GM19372 (cell line): ENCODE data around the gene NT5DC1.

Source experiments
- ATAC-seq: cut with Tn5 transposase; IDR thresholded peaks from one replicate; pipeline ENCODE4 v1.9.1; 2021; ENCODE audit warnings: mild to moderate bottlenecking, low read depth, moderate library complexity; ENCODE audit not compliant: unreplicated experiment

The NT5DC1 gene

DNA sequence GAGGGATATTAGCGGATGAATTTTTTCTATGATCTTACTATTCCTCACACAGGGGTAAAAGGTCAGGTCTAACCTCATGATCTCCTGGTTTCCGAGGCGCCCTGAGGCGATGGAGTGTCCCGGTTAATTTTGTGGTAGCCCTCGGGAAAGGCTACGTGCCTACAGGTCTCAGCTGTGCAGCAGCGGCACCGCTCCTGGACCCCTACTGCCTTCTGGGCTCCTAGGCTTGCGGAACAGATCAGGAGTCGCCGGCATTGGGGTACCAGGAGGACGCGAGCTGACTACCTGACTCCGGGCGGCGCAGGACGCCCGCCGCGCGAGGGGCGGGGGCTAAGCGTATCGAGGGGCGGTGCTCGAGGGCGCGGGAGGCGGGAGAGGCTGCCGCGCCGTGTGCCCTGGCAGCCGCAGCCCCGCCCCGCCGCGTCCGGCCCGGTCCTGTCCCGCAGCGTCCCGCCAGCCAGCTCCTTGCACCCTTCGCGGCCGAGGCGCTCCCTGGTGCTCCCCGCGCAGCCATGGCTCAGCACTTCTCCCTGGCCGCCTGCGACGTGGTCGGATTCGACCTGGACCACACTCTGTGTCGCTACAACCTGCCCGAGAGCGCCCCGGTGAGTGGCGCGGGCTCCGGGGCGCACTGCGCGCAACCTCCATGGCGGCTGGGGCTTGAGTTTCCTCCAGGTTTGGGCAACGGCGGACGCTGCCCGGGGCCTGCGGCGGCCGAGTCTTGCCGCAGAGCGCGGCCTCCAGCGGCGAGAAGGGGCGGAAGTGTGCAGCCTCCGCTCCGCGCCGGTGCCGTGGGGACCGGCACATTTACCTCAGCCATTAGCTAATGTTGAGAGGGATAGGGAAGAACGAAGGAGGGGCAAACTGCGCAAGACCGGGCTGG, at the start of gene NT5DC1:
NT5DC1 (plus strand) TSS at position 435 of the 883 bp plus-strand sequence; CDS start at position 513, 78 bp downstream.
- peak; percentile 86 for ATAC-seq

GRCh38 chr6:116051244-116051643, 49.4 kb upstream of the NT5DC1 start:
- ATAC-seq, result no peak

GRCh38 chr6:116055513-116055912, 45.1 kb upstream of the NT5DC1 start:
- no peak for ATAC-seq

DNA sequence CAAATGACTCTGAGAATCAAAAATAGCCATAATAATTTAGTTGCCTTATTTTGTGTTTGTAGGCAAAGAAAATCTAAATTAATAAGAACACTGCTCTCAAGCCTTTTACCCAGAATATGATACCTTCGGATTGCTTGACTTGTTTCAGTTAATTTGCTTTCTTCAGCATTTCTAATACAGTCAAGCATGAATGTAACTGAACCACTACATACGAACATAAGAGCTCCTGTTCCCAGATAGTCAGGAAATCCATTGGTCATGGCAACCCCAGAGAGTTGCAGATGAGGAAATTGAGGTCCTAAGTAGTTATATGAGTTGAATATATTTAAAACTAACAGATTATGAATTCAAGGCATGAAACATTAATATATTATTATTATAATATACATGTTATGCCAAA, 42.9 kb upstream of the NT5DC1 start:
- no peak for ATAC-seq

DNA sequence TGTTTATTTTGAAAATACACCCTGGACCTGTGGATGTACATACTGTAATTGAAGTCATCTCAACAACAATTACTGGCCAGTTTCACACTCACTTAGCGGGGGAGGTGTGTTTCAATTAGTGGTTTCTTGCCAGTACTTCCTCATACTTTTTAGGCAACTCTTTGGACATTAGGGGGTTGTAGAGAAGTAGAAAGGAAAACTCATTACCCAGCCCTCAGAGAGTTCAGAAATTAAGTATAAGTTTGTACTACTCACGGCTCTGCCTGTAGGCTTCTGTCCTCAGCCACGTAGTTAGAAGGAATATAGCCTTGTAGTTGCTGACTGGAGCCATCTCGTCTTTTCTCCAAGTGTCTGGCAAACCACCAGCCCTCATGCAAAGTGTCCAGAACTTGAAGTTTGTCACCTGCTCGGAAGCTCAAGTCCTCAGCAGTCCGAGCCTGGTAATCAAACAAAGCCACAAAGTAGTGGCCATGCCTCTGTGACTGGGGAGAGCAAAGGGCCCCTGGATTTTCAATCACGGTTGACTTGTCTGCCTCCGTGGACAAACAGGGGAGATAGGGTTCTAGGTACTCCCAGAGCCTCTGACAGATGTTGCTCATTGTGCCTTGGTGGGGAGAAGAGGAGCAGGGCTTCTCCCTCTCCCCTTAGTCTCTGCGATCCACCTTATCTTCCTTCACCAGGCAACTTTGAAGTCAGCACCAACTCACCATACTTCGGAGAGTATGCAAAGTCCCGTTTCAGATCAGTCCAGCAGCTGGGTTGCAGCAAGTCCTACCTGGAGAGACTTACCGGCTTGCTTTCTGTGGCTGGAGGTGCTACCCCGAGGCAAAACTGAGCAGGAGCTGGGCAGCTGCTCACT, 40.7 kb upstream of the NT5DC1 start:
- peak; percentile 75 for ATAC-seq

DNA sequence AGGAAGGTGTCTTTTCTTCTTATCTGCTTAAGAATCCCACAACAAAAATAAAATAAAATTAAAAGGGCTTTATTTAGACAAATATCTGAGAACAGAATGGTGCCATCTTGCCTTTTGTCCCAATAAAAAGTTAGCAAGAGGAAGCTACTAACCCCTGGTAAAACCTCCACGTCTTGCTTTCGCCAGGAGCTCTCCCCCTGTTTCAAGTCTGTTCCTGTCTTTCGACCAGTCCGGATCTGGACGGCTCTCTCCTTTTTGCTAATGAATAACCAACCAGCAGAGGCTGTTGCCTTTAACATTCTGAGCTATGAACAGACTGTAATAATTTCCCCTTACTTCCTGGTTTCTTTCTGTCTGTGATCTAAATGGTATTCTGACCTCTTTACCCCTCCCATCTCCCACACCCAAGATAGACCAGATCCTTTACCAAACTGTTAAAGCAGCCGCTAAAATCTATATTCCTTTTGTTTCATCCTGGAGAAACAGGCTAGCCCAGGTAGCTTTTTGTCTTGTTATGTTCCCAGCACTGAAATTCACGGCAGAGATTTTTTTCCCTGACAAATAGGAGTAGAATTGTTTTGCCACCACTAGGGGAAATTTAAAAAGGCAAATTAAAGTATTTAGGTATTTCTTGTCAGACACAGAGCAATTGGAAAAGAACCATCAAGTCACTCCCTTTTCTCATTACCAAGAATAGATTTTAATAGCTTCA, 39.9 kb upstream of the NT5DC1 start, which contains the start of gene FRK:
FRK (minus strand) TSS at position 320 of the 712 bp plus-strand sequence. CDS start 580 bp downstream, outside the sequence.
- ATAC-seq, result no peak

- no peak for ATAC-seq
Measured at GRCh38 chr6:116062496-116062895, 38.2 kb upstream of the NT5DC1 start.

GRCh38 chr6:116064666-116065065, 36.0 kb upstream of the NT5DC1 start:
- no peak for ATAC-seq

DNA sequence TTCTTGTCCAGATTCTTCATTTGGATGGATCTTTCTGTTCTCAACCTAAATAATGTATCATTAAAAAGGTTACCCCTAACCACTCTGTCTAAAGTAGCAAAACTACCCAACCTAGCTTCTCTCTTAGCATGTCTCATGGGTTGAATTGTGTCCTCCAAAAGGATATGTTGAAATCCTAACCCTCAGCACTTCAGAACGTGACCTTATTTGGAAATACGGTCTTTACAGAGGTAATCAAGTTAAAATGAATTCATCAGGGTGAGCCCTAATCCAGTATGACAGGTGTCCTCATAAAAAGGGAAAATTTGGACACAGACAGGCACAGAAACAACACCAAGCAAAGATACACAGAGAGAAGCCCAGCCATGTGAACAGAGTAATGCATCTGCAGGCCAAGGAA, 33.9 kb upstream of the NT5DC1 start:
- ATAC-seq, result no peak

DNA sequence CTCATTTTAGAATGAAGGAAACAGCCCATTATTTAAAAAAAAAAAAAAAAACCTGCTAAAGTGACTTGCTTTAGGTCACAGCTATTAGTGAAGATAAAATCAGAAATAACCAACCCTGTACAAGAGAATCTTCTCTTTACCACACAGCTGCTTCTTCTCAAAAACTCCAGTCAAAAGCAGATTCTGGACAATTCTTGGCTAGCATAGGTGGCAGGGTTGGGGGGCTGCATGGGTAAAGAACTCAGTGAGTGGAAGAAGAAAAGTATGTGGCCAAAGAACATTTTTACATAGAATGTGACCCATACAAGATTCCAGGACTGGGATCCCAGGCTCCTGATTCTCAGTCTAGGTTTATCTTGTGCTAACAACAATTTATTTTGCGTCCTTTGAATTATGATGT, 30.6 kb upstream of the NT5DC1 start:
- ATAC-seq, result no peak

GRCh38 chr6:116070616-116071389, 29.9 kb upstream of the NT5DC1 start:
- ATAC-seq, result no peak

- ATAC-seq, result no peak
Measured at GRCh38 chr6:116072368-116072767, 28.3 kb upstream of the NT5DC1 start.

DNA sequence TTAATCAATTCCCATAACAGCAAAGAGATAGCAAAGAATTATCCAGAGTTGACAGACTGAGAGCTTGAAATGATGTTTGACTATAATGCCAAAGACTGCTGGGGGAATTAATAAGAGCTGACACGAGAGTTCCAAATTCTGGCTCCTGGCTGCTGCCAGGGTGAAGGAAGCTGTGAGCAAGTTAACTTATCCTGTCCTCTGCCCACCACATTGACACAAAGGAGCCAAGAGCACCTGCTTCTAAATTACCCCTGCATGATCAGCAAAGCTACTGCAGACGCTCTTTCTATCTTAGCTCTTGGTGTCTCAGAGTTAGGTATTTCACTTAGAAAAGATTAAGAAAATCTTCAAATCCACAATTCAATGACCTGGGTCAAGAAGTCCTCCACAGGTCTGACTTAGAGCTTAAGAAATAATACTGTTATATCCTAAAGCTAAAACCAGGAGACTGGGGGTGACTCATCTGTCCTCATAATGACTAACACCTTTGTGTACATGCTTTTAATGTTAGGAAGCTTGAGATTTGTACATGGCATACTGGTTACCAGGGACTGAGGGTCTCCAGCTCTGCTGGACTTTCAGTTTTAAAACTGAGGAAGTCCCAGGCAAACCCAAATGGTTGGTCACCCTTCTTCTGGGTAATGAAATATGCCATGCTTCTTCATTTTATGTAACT, 26.8 kb upstream of the NT5DC1 start:
- ATAC-seq, result no peak

DNA sequence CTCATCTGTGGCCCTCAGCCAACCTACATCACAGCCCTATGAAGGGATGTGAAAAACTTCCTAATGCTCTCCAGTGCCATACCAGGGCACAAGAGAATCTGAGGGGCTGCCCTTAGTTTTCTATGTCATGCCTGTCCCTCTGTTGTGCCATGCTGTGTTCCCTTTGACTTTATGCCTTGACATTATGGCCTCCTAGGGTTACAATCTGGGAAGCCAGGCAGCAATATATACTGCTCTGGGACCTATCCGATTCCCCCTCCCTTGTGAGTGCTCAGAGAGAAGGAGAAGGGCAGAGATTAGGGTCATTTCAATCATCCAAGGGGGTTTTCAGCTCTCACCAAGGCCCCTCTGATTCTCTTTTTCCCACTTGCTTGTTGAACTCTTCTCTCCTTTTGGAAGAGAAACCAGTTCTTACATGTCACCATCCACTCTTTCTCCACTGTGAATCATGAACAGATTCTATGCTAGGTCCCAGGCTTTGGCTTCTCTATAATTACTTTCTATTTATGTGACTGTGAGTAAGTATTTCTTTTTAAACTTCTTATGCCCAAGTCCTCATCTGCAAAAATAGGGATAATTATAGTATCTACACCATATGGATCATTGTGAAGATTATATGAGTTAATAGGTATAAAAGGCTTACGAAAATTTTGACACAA, 25.8 kb upstream of the NT5DC1 start:
- ATAC-seq, result no peak

- no peak for ATAC-seq
Measured at GRCh38 chr6:116078522-116078921, 22.1 kb upstream of the NT5DC1 start.

GRCh38 chr6:116078945-116079344, 21.7 kb upstream of the NT5DC1 start:
- ATAC-seq, result no peak

- no peak for ATAC-seq
Measured at GRCh38 chr6:116083052-116083451, 17.6 kb upstream of the NT5DC1 start.

- no peak for ATAC-seq
Measured at GRCh38 chr6:116084284-116084683, 16.4 kb upstream of the NT5DC1 start.
